ENCODE data around the gene CISTR. TPM values are rescaled to one million over a fixed set of nuclear protein-coding genes. Genes with fewer than 3 reads are reported as not detected.
A peak's percentile ranks its signal among the peaks of the same experiment; 100 is the strongest.

Gene CISTR
- total and polyA plus RNA-seq, 4 donors: not detected

GRCh38 chr12:53698948-53699677 is 52.7 kb downstream of the CISTR start:
- H3K27me3 ChIP-seq (ENCODE audit: control insufficient read depth in 3 of 3, insufficient read depth in 3 of 3, low read length in 2 of 3): peaks cover 3 to 67% (median 65%) of the 10 kb centered on the region in 3 donors
- DNase-seq (no peak), ATAC-seq (ENCODE audit: insufficient read depth, low FRiP score) (no peak)
- peaks cover 0 to 19% (median 3%) of the 10 kb centered on the region in 5 donors for H3K4me1 ChIP-seq (ENCODE audit: control insufficient read depth in 5 of 5, insufficient read depth in 5 of 5, low read length in 5 of 5)
- no peak overlapping the region for H3K27ac ChIP-seq (ENCODE audit: low read depth in 1 of 2, low read length in 1 of 2)
- H3K36me3 ChIP-seq (ENCODE audit: control insufficient read depth in 4 of 4, insufficient read depth in 4 of 4, low read length in 4 of 4): no peaks in the 10 kb centered on the region
- H3K4me3 ChIP-seq: no peak overlapping the region
- H3K9me3 ChIP-seq (ENCODE audit: control insufficient read depth in 4 of 4, insufficient read depth in 3 of 4, low read length in 3 of 4): no peaks in the 10 kb centered on the region
- TF ChIP-seq CTCF (IDR thresholded peaks at IDR 0.05; ENCODE audit: control extremely low read depth, extremely low read depth): no peak
- 72 to 74% methylated on average over 3 of the region's 3 CpGs for WGBS, 2 donors
- H3K9ac ChIP-seq (ENCODE audit: insufficient read depth in 1 of 2, low read length in 2 of 2): no peak overlapping the region

- Histone ChIP-seq H3K27ac (ENCODE audit: low read depth in 1 of 2, low read length in 1 of 2) (no peak overlapping the region), H3K4me3 (no peak overlapping the region), H3K9ac (ENCODE audit: insufficient read depth in 1 of 2, low read length in 2 of 2) (no peak overlapping the region), H3K36me3 (ENCODE audit: control insufficient read depth in 4 of 4, insufficient read depth in 4 of 4, low read length in 4 of 4) (no peaks in the 10 kb centered on the region), H3K4me1 (ENCODE audit: control insufficient read depth in 5 of 5, insufficient read depth in 5 of 5, low read length in 5 of 5) (peaks cover 0 to 19% (median 3%) of the 10 kb centered on the region in 5 donors), H3K9me3 (ENCODE audit: control insufficient read depth in 4 of 4, insufficient read depth in 3 of 4, low read length in 3 of 4) (no peaks in the 10 kb centered on the region), H3K27me3 (ENCODE audit: control insufficient read depth in 3 of 3, insufficient read depth in 3 of 3, low read length in 2 of 3) (peaks cover 3 to 72% (median 63%) of the 10 kb centered on the region in 3 donors)
- no peak for TF ChIP-seq CTCF (IDR thresholded peaks at IDR 0.05; ENCODE audit: control extremely low read depth, extremely low read depth)
- WGBS, 2 donors: 9 to 21% methylated on average over 24 of the region's 24 CpGs
- ATAC-seq (ENCODE audit: insufficient read depth, low FRiP score): no peak
- peak in 1 of 3 donors; percentile 32 for DNase-seq
Measured at GRCh38 chr12:53696655-53697331, 55.0 kb downstream of the CISTR start.

Other genes starting within 250 kb of the CISTR start
- gene NPFF, start 244.5 kb downstream of the CISTR start, total RNA-seq: not detected
- under 1 TPM in 1 of 2 donors, not detected in 1; 0.45 TPM for gene NPFF, start 244.5 kb downstream of the CISTR start, polyA plus RNA-seq
- 10 to 100 TPM; 40.4 to 43.3 TPM for gene ATF7, start 125.6 kb downstream of the CISTR start, total RNA-seq
- 10 to 100 TPM; 16.8 to 22.9 TPM for gene ATF7, start 125.6 kb downstream of the CISTR start, polyA plus RNA-seq
- gene ATP5MC2, start 75.9 kb downstream of the CISTR start, total RNA-seq: 100 to 1,000 TPM; 143 to 274 TPM
- 100 to 1,000 TPM; 366 to 582 TPM for gene ATP5MC2, start 75.9 kb downstream of the CISTR start, polyA plus RNA-seq
- 100 to 1,000 TPM in 1 of 2 donors, 10 to 100 TPM in 1; 80.4 to 223 TPM for gene CALCOCO1, start 24.5 kb downstream of the CISTR start, total RNA-seq
- gene CALCOCO1, start 24.5 kb downstream of the CISTR start, polyA plus RNA-seq: 10 to 100 TPM; 65.5 to 71.4 TPM
- gene HOXC13, start 186.9 kb upstream of the CISTR start, total RNA-seq: not detected
- not detected for gene HOXC13, start 186.9 kb upstream of the CISTR start, polyA plus RNA-seq
- gene HOXC12, start 202.9 kb upstream of the CISTR start, total RNA-seq: not detected
- not detected for gene HOXC12, start 202.9 kb upstream of the CISTR start, polyA plus RNA-seq
- gene HOXC11, start 221.1 kb upstream of the CISTR start, total RNA-seq: not detected
- gene HOXC11, start 221.1 kb upstream of the CISTR start, polyA plus RNA-seq: not detected
- under 1 TPM in 1 of 2 donors, not detected in 1; 0.15 TPM for gene HOTAIR, start 223.0 kb upstream of the CISTR start, total RNA-seq
- not detected for gene HOTAIR, start 223.0 kb upstream of the CISTR start, polyA plus RNA-seq
- under 1 TPM in 1 of 2 donors, not detected in 1; 0.18 TPM for gene HOXC10, start 233.2 kb upstream of the CISTR start, total RNA-seq
- not detected for gene HOXC10, start 233.2 kb upstream of the CISTR start, polyA plus RNA-seq
- gene HOXC9, start 248.2 kb upstream of the CISTR start, total RNA-seq: not detected
- gene HOXC9, start 248.2 kb upstream of the CISTR start, polyA plus RNA-seq: under 1 TPM; 0.08 to 0.18 TPM